Effector memory CD8-positive, alpha-beta T cell (primary cell): ENCODE measurements around the gene LRRC8A.
"Not testable (repeated sequence)": the region's sequence is repeated elsewhere in the genome, so short reads cannot be mapped to it uniquely, and the experiment has no call there.

Experiments
- ATAC-seq: fragments of 150-1000 bp; cut with Tn5 transposase; replicated peaks from 2 replicates; pipeline ENCODE4 v1.10.0; 2021; ENCODE audit warnings: mild to moderate bottlenecking, moderate library complexity
- DNase-seq, 3 experiments: peaks; one replicate each; pipeline ENCODE4 v3.0.0; 2021
- H3K27ac Mint-ChIP-seq, 2 donors: one replicate each; pipeline ENCODE4 v1.8.0; 2022; ENCODE audit warnings: mild to moderate bottlenecking in 2 of 2, mixed read lengths in 2 of 2, moderate library complexity in 2 of 2
- H3K27me3 Mint-ChIP-seq, 2 donors: one replicate each; pipeline ENCODE4 v1.8.0; 2022; ENCODE audit warnings: mixed read lengths in 2 of 2
- H3K36me3 Mint-ChIP-seq: one replicate; pipeline ENCODE4 v1.8.0; 2022; ENCODE audit warnings: mild to moderate bottlenecking, moderate library complexity, mixed read lengths; ENCODE audit not compliant: insufficient read depth
- H3K4me1 Mint-ChIP-seq, 2 donors: one replicate each; pipeline ENCODE4 v1.8.0; 2022; ENCODE audit warnings: low read depth in 2 of 2, mixed read lengths in 2 of 2
- H3K4me3 Mint-ChIP-seq, 2 donors: one replicate each; pipeline ENCODE4 v1.8.0; 2022; ENCODE audit warnings: mild to moderate bottlenecking in 2 of 2, mixed read lengths in 2 of 2, moderate library complexity in 2 of 2
- H3K9me3 Mint-ChIP-seq, 2 donors: one replicate each; pipeline ENCODE4 v1.8.0; 2022; ENCODE audit warnings: mixed read lengths in 2 of 2

LRRC8A gene

DNA sequence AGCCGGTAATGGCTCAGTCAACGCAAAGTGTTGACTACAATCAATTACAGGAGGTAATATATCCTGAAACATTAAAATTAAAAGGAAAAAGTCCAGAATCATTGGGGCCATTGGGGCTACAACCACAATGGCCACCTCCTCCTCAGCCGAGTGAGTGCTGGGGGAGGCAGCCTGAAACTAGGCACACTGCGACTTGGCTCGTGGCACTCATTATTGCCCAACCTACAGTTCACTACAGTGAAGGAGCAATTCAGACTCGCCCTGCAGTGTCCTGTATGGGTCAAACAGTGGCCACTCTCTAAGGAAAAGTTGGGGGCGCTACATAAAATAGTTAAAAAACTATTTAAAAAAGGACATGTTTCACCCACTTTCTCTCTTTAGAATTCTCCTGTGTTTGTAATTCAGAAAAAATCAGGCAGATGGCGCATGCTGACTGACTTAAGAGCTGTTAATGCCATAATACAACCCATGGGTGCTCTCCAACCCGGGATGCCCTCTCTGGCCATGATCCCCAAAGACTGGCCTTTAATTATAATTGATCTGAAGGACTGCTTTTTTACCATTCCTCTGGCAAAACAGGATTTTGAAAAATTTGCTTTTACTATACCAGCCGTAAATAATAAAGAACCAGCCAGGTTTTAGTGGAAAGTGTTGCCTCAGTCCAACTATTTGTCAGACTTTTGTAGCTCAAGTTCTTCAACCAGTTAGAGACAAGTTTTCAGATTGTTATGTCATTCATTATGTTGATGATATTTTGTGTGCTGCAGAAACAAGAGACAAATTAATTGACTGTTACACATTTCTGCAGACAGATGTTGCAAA is 29.9 kb upstream of the LRRC8A start:
- H3K4me1 Mint-ChIP-seq, H3K4me3 Mint-ChIP-seq, H3K27me3 Mint-ChIP-seq, ATAC-seq, H3K36me3 Mint-ChIP-seq, H3K27ac Mint-ChIP-seq: not testable (repeated sequence)
- DNase-seq, result peak in 1 of 3 experiments; percentile 14
- peaks cover 2 to 11% of the 10 kb centered on the region in 2 donors for H3K9me3 Mint-ChIP-seq

- H3K27ac Mint-ChIP-seq, H3K36me3 Mint-ChIP-seq, DNase-seq, H3K4me1 Mint-ChIP-seq, H3K4me3 Mint-ChIP-seq, H3K27me3 Mint-ChIP-seq, ATAC-seq: not testable (repeated sequence)
- peaks cover 2 to 11% of the 10 kb centered on the region in 2 donors for H3K9me3 Mint-ChIP-seq
Measured at GRCh38 chr9:128852646-128853045, 29.3 kb upstream of the LRRC8A start.

- Mint-ChIP-seq H3K36me3 (peaks cover 15% of the 10 kb centered on the region), H3K9me3 (peaks cover 2 to 11% of the 10 kb centered on the region in 2 donors)
- H3K27ac Mint-ChIP-seq, H3K27me3 Mint-ChIP-seq, H3K4me1 Mint-ChIP-seq, H3K4me3 Mint-ChIP-seq, ATAC-seq, DNase-seq: not testable (repeated sequence)
Measured at GRCh38 chr9:128854454-128854853, 27.5 kb upstream of the LRRC8A start.

DNA sequence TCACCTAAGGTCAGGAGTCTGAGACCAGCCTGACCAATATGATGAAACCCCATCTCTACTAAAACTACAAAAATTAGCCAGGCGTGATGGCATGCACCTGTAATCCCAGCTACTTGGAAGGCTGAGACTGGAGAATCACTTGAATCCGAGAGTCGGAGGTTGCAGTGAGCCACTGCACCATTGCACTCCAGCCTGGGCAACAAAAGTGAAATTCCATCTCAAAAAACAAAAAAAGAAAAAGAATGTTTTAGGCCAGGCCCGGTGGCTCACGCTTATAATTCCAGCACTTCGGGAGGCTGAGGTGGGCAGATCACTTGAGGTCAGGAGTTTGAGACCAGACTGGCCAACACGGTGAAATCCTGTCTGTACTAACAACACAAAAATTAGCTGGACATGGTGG is 23.5 kb upstream of the LRRC8A start:
- not testable (repeated sequence) for H3K4me3 Mint-ChIP-seq, H3K27ac Mint-ChIP-seq, H3K4me1 Mint-ChIP-seq, H3K27me3 Mint-ChIP-seq, H3K9me3 Mint-ChIP-seq, DNase-seq, ATAC-seq
- peaks cover 11% of the 10 kb centered on the region for H3K36me3 Mint-ChIP-seq

- no peak for ATAC-seq
- DNase-seq, result no peak
- no peak overlapping the region for H3K27ac Mint-ChIP-seq
- H3K36me3 Mint-ChIP-seq, result peaks cover 13% of the 10 kb centered on the region
- peaks cover 0 to 4% of the 10 kb centered on the region in 2 donors for H3K4me1 Mint-ChIP-seq
- H3K4me3 Mint-ChIP-seq, result no peak overlapping the region
- H3K27me3 Mint-ChIP-seq, result no peaks in the 10 kb centered on the region
- no peaks in the 10 kb centered on the region for H3K9me3 Mint-ChIP-seq
Measured at GRCh38 chr9:128860937-128861336, 21.0 kb upstream of the LRRC8A start.

- no peak for DNase-seq
- Mint-ChIP-seq H3K4me3 (no peak overlapping the region), H3K4me1 (peaks cover 0 to 4% of the 10 kb centered on the region in 2 donors), H3K36me3 (peaks cover 13% of the 10 kb centered on the region), H3K27ac (no peak overlapping the region), H3K9me3 (no peaks in the 10 kb centered on the region), H3K27me3 (no peaks in the 10 kb centered on the region)
- no peak for ATAC-seq
Measured at GRCh38 chr9:128861501-128861900, 20.4 kb upstream of the LRRC8A start.

- DNase-seq (no peak), ATAC-seq (no peak)
- H3K27ac Mint-ChIP-seq, result no peak overlapping the region
- H3K4me3 Mint-ChIP-seq, result no peak overlapping the region
- H3K36me3 Mint-ChIP-seq, result peaks cover 13% of the 10 kb centered on the region
- H3K27me3 Mint-ChIP-seq, result no peaks in the 10 kb centered on the region
- no peaks in the 10 kb centered on the region for H3K9me3 Mint-ChIP-seq
- peaks cover 0 to 4% of the 10 kb centered on the region in 2 donors for H3K4me1 Mint-ChIP-seq
Measured at GRCh38 chr9:128862401-128862851, 19.5 kb upstream of the LRRC8A start.

DNA sequence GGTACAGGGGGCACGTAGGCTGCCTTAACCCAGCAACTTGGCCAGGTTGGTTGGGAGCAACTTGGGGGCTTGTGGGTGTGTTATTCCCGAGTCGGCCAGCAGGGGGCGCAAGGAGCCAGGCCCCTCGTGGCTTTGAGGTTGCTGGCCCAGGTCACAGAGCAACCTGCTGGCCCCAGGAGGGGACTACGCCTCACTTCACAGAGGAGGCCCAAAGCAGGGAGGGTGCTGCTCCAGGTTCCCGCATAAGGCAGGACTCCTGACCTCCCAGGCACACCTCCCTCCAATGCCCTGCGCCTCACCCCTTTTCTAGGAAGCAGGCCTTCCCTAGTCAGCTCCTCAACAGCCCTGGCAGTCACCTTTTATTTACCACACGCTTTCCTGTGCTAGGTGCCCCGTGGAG is 18.3 kb upstream of the LRRC8A start:
- DNase-seq (peak; percentile 84 to 85 (median 84)), ATAC-seq (peak; percentile 99)
- peaks cover 0 to 4% of the 10 kb centered on the region in 2 donors for H3K4me1 Mint-ChIP-seq
- no peaks in the 10 kb centered on the region for H3K9me3 Mint-ChIP-seq
- H3K36me3 Mint-ChIP-seq, result peaks cover 8% of the 10 kb centered on the region
- H3K27me3 Mint-ChIP-seq, result no peaks in the 10 kb centered on the region
- H3K27ac Mint-ChIP-seq, result peak overlapping the region in 1 of 2 donors; percentile 71
- H3K4me3 Mint-ChIP-seq, result no peak overlapping the region

GRCh38 chr9:128870128-128870940 is 11.6 kb upstream of the LRRC8A start:
- no peaks in the 10 kb centered on the region for H3K9me3 Mint-ChIP-seq
- no peaks in the 10 kb centered on the region for H3K4me1 Mint-ChIP-seq
- H3K27me3 Mint-ChIP-seq, result no peaks in the 10 kb centered on the region
- no peak for ATAC-seq
- H3K36me3 Mint-ChIP-seq, result peaks cover 9% of the 10 kb centered on the region
- no peak overlapping the region for H3K4me3 Mint-ChIP-seq
- DNase-seq, result no peak
- H3K27ac Mint-ChIP-seq, result no peak overlapping the region

DNA sequence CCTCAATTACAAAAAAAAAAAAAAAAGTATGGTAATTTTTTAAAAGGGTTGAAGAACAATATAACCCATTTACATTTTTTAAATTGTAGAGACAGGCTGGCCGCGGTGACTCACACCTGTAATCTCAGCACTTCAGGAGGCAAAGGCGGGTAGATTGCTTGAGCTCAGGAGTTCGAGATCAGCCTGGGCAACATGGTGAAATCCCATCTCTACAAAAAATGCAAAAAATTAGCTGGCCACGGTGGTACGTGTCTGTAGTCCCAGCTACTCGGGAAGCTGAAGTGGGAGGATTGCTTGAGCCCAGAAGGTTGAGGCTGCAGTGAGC is 11.0 kb upstream of the LRRC8A start:
- ATAC-seq, H3K27ac Mint-ChIP-seq, H3K4me3 Mint-ChIP-seq, H3K27me3 Mint-ChIP-seq, DNase-seq, H3K4me1 Mint-ChIP-seq, H3K9me3 Mint-ChIP-seq, H3K36me3 Mint-ChIP-seq: not testable (repeated sequence)

DNA sequence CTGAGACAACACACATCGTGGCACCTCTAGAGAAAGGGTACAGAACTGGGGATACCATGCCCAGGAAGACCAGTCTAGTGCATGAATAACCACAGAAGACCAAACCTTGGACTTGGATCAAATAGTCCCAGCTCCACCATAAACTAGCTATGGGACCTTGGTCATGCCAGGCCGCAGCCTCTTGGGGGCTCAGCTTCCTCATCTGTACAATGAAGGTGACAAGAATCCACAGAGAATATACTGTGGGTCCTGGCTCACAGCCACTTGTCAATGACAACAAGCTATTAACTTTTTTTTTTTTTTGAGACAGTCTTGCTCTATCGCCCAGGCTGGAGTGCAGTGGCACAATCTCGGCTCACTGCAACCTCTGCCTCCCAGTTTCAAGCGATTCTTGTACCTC is 4.1 kb upstream of the LRRC8A start:
- ATAC-seq (no peak), DNase-seq (no peak)
- Mint-ChIP-seq H3K27me3 (no peaks in the 10 kb centered on the region), H3K27ac (peak overlapping the region in 1 of 2 donors; percentile 57), H3K4me1 (peaks cover 19% of the 10 kb centered on the region in 2 donors), H3K36me3 (peaks cover 26% of the 10 kb centered on the region), H3K9me3 (no peaks in the 10 kb centered on the region), H3K4me3 (no peak overlapping the region)

- no peak for DNase-seq
- H3K4me3 Mint-ChIP-seq, result peak overlapping the region; percentile 87 to 92
- H3K4me1 Mint-ChIP-seq, result peaks cover 51 to 61% of the 10 kb centered on the region in 2 donors
- no peak for ATAC-seq
- peaks cover 45% of the 10 kb centered on the region for H3K36me3 Mint-ChIP-seq
- no peaks in the 10 kb centered on the region for H3K27me3 Mint-ChIP-seq
- H3K9me3 Mint-ChIP-seq, result no peaks in the 10 kb centered on the region
- H3K27ac Mint-ChIP-seq, result peak overlapping the region; percentile 93 to 94
Measured at GRCh38 chr9:128882677-128883603, 1.0 kb downstream of the LRRC8A start.

DNA sequence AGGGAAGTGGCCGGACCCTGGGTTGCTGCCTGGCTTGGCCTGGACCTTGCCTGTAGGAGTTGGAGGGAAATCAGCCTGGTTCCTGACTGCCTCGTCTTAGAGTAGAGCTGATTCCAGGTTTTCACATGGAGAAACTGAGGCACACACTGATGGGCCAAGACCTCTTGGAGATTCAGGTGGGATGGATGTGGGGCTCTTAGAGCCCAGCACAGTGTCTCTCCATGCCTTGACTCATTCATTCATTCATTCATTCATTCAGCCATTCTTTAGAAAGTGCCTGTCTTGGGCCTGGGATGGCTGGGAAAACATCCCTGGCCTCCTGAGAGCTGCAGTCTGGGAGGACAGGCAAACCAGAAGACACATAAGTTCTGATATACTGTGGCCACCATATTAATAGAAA is 2.2 kb downstream of the LRRC8A start:
- Mint-ChIP-seq H3K4me3 (peak overlapping the region; percentile 87 to 92), H3K36me3 (peaks cover 53% of the 10 kb centered on the region), H3K4me1 (peaks cover 56 to 65% of the 10 kb centered on the region in 2 donors), H3K27ac (peak overlapping the region; percentile 88 to 94), H3K27me3 (no peaks in the 10 kb centered on the region), H3K9me3 (no peaks in the 10 kb centered on the region)
- ATAC-seq (no peak), DNase-seq (no peak)
